ENCODE measurements around the gene PRDM16. TPM values are rescaled to one million over a fixed set of nuclear protein-coding genes. Genes with fewer than 3 reads are reported as not detected.

PRDM16 gene
- total and polyA plus RNA-seq, 2 of the 13 experiments (the other 11 are each of a cell fraction or from before 2014, with no cell fraction given): 0.15 to 0.81 TPM

GRCh38 chr1:3070644-3071564 is 1.9 kb downstream of the PRDM16 start (continued):
- no peak for TF ChIP-seq ZBTB40 (IDR thresholded peaks at IDR 0.05)
- TF ChIP-seq ZBTB40 (CRISPR knock-in tag; IDR thresholded peaks at IDR 0.05): peak; percentile 46; the same call in 1 of the 2 replicates
- peak; percentile 53; the same call in 1 of the 2 replicates for TF ChIP-seq YEATS4 (CRISPR knock-in tag; IDR thresholded peaks at IDR 0.05; ENCODE audit: borderline replicate concordance)
- TF ChIP-seq ZNF232 (CRISPR knock-in tag; IDR thresholded peaks at IDR 0.05; ENCODE audit: borderline replicate concordance): peak; percentile 13; the same call in 1 of the 2 replicates
- TF ChIP-seq ZNF850 (CRISPR knock-in tag; conservative IDR thresholded peaks at IDR 0.05): 0 out of 2 replicates have a peak, but pooled peaks have one; percentile 53
- no peak for TF ChIP-seq TGIF2 (CRISPR knock-in tag; IDR thresholded peaks at IDR 0.05)
- TF ChIP-seq ZGPAT (CRISPR knock-in tag; IDR thresholded peaks at IDR 0.05): peak; percentile 25; the same call in 1 of the 2 replicates
- no peak for TF ChIP-seq XBP1 (CRISPR knock-in tag; IDR thresholded peaks at IDR 0.05)
- TF ChIP-seq TBL1XR1 (IDR thresholded peaks at IDR 0.05; ENCODE audit: borderline replicate concordance, low read length, partially characterized antibody): no peak
- TF ChIP-seq ISX (CRISPR knock-in tag; conservative IDR thresholded peaks at IDR 0.05): no peak
- no peak for TF ChIP-seq HNRNPK (IDR thresholded peaks at IDR 0.05; ENCODE audit: low read depth, low read length, poor library complexity, severe bottlenecking)
- TF ChIP-seq ISL2 (CRISPR knock-in tag; IDR thresholded peaks at IDR 0.05): no peak
- no peak for TF ChIP-seq ZMAT5 (CRISPR knock-in tag; IDR thresholded peaks at IDR 0.05; ENCODE audit: borderline replicate concordance, low read depth)
- TF ChIP-seq ZNF275 (CRISPR knock-in tag; IDR thresholded peaks at IDR 0.05; ENCODE audit: borderline replicate concordance): no peak
- peak; percentile 83; the same call in 1 of the 2 replicates for TF ChIP-seq ZSCAN20 (CRISPR knock-in tag; IDR thresholded peaks at IDR 0.05; ENCODE audit: borderline replicate concordance)
